Spleen (tissue), 11 donors: ENCODE measurements around the gene MCM3. TPM values are rescaled to one million over a fixed set of nuclear protein-coding genes. Genes with fewer than 3 reads are reported as not detected.
A peak's percentile ranks its signal among the peaks of the same experiment; 100 is the strongest.

ENCODE experiments used
- DNase-seq: peaks from one replicate; pipeline ENCODE4 v3.0.0-alpha.2; 2020
- H3K27ac ChIP-seq, 8 donors: fragments of 200-600 bp; sonication (generic) in 7 of 8; 1 replicate in 4 of 8; 2 replicates in 4 of 8; pipeline versions ENCODE4 v1.5.0 to v1.8.0; 2016 to 2021; ENCODE audit warnings: inconsistent platforms in 4 of 8, mild to moderate bottlenecking in 4 of 8, moderate library complexity in 1 of 8
- H3K27me3 ChIP-seq, 7 donors: fragments of 200-600 bp; sonication (generic) in 6 of 7; replicated peaks in 1 of 7; 1 replicate in 4 of 7; 2 replicates in 3 of 7; pipeline versions ENCODE4 v1.5.0 to v1.8.0; 2016 to 2021; ENCODE audit warnings: inconsistent platforms in 3 of 7, mild to moderate bottlenecking in 1 of 7
- H3K36me3 ChIP-seq, 6 donors: fragments of 200-600 bp; sonication (generic) in 5 of 6; 1 replicate in 4 of 6; 2 replicates in 2 of 6; pipeline versions ENCODE4 v1.5.0 to v1.8.0; 2016 to 2021; ENCODE audit warnings: inconsistent platforms in 2 of 6
- H3K4me1 ChIP-seq, 6 donors: fragments of 200-600 bp; sonication (generic) in 5 of 6; 1 replicate in 3 of 6; 2 replicates in 3 of 6; pipeline versions ENCODE4 v1.5.0 to v1.8.0; 2016 to 2021; ENCODE audit warnings: inconsistent platforms in 3 of 6
- H3K4me3 ChIP-seq, 8 donors: fragments of 200-600 bp; sonication (generic) in 7 of 8; 1 replicate in 4 of 8; 2 replicates in 4 of 8; pipeline versions ENCODE4 v1.5.0 to v1.8.0; 2016 to 2021; ENCODE audit warnings: inconsistent platforms in 4 of 8, mild to moderate bottlenecking in 4 of 8, moderate library complexity in 2 of 8
- H3K9me3 ChIP-seq, 8 donors: fragments of 200-600 bp; sonication (generic) in 7 of 8; 1 replicate in 4 of 8; 2 replicates in 4 of 8; pipeline versions ENCODE4 v1.5.0 to v1.8.0; 2016 to 2021; ENCODE audit warnings: inconsistent platforms in 4 of 8
- POLR2A ChIP-seq, 3 donors: fragments of 450-650 bp; IDR thresholded peaks; one replicate each; pipeline ENCODE4 v1.5.1; 2017; ENCODE audit warnings: antibody characterized with exemption in 3 of 3, mild to moderate bottlenecking in 1 of 3
- POLR2AphosphoS5 ChIP-seq, 3 donors: sonication (generic); formaldehyde crosslinking; IDR thresholded peaks; one replicate each; pipeline ENCODE4 v1.5.1; 2017; ENCODE audit warnings: antibody characterized with exemption in 3 of 3
- WGBS, 5 donors: extraction: QIAGEN DNeasy Blood & Tissue Kit in 3 of 5; methylation state at CpG; one replicate each; pipeline versions ENCODE4 v1.1.5 to v1.1.7; 2013 to 2018; 5-methylcytosine and 5-hydroxymethylcytosine counted together
- intact Hi-C: fragments of 100-400 bp; cut with DNase I; formaldehyde crosslinking; loops from one replicate; pipeline ENCODE4 v1.15.0; 2023; ENCODE audit warnings: low total_unique reads
- polyA plus RNA-seq, 3 donors: library from polyadenylated mRNA; stranded (reverse); fragments of 200-250 nt; gene quantifications; one replicate each; pipeline ENCODE4 v1.2.1, GENCODE V29; 2013
- total RNA-seq, 7 donors: library from RNA; depleted of rRNA in 3 of 7; stranded (reverse); fragments of >200 nt in 3 of 7; fragmentation: NEBNext Ultra II Directional in 4 of 7; extraction: Animal tissue kit (Norgen Biotek cat#: 25700) in 4 of 7; gene quantifications; one replicate each; pipeline versions ENCODE4 v1.1.0 to v1.2.1, GENCODE V29; 2016 to 2021
- TF ChIP-seq, protein P1 (sequence below), 11 experiments: fragments of 200-600 bp in 7 of 11; fragments of 450-650 bp in 4 of 11; sonication (generic) in 4 of 11; IDR thresholded peaks in 8 of 11; conservative IDR thresholded peaks in 3 of 11; 1 replicate in 7 of 11; 2 replicates in 4 of 11; pipeline versions ENCODE4 v1.4.0 to v1.8.0; 2016 to 2021; ENCODE audit warnings: antibody characterized with exemption in 11 of 11, inconsistent platforms in 4 of 11, mild to moderate bottlenecking in 1 of 11
- donor health status: healthy with polysubstance abuse.
- donor health status: DM: no; HTN: no; CAD: no; lungs with moderate emphysema.
- donor health status: DM: no; HTN: no; CAD: no.
- donor health status: Bipolar disorder and iron deficiency.
- donor health status: healthy.
- donor health status: DM: no; HTN: no; CAD: no.
- donor health status: DM: yes; HTN: yes; CAD: no.

Gene MCM3
- total and polyA plus RNA-seq, 10 donors, result 21.1 to 48.6 (median 36.4) TPM

DNA sequence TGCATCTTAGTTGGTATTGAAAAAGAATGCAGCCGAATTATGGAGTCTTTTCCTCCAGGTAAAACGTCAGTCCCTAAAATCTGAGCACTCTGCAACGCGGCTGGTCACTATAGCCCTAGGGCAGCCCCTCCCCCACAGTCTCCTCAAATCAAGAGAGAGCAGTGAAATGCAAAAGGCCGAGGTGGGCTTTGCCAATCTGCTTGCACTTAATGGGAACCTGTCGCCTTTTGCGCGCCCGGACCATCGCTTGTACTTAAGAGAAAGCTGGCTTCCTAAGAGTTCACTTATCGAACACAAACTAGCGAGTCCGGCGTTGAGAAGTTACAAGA, 447 bp downstream of the MCM3 start:
- TF ChIP-seq POLR2AphosphoS5 (IDR thresholded peaks at IDR 0.05) (no peak), POLR2A (IDR thresholded peaks at IDR 0.05) (no peak)
- TF ChIP-seq, protein P1, sequence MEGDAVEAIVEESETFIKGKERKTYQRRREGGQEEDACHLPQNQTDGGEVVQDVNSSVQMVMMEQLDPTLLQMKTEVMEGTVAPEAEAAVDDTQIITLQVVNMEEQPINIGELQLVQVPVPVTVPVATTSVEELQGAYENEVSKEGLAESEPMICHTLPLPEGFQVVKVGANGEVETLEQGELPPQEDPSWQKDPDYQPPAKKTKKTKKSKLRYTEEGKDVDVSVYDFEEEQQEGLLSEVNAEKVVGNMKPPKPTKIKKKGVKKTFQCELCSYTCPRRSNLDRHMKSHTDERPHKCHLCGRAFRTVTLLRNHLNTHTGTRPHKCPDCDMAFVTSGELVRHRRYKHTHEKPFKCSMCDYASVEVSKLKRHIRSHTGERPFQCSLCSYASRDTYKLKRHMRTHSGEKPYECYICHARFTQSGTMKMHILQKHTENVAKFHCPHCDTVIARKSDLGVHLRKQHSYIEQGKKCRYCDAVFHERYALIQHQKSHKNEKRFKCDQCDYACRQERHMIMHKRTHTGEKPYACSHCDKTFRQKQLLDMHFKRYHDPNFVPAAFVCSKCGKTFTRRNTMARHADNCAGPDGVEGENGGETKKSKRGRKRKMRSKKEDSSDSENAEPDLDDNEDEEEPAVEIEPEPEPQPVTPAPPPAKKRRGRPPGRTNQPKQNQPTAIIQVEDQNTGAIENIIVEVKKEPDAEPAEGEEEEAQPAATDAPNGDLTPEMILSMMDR (IDR thresholded peaks at IDR 0.05 in 8 of 11, conservative IDR thresholded peaks at IDR 0.05 in 3 of 11), result no peak
- Histone ChIP-seq H3K36me3 (peaks cover 0 to 40% (median 36%) of the 10 kb centered on the region in 6 donors), H3K4me1 (peaks cover 17 to 59% (median 34%) of the 10 kb centered on the region in 6 donors), H3K9me3 (no peaks in the 10 kb centered on the region), H3K4me3 (peak overlapping the region; percentile 61 to 95 (median 86)), H3K27me3 (no peaks in the 10 kb centered on the region), H3K27ac (peak overlapping the region in 7 of 8 donors; percentile 56 to 87 (median 78))
- no peak for DNase-seq
- intact Hi-C loops, result loop anchor here (5.0 to 10.0 kb wide), 2 partner anchors 113 to 381 kb away; no protein-coding TSS in a partner anchor
- WGBS, 5 donors, result 0 to 1% (median 1%) methylated on average over 13 to 14 of the region's 14 CpGs

DNA sequence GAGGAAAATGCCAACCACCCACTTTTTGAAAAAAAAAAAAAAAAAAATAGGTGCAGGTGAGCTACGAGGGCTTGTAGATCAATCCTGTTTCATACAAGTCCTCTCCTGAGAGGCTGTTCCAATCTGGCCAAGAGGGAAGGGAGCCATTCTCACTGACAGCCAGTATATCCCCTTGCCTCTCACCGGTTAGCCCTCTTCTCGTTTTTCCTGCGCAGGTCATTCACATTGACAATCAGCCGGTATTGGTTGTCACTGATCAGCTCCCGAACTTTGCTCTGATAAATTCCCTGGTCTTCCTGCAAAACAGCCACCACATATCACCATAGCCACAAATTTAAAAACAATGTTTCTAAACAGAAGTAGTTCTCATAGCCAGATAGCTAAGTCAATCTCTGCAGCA, 1.4 kb downstream of the MCM3 start:
- H3K36me3 ChIP-seq, result peaks cover 0 to 50% (median 44%) of the 10 kb centered on the region in 6 donors

DNA sequence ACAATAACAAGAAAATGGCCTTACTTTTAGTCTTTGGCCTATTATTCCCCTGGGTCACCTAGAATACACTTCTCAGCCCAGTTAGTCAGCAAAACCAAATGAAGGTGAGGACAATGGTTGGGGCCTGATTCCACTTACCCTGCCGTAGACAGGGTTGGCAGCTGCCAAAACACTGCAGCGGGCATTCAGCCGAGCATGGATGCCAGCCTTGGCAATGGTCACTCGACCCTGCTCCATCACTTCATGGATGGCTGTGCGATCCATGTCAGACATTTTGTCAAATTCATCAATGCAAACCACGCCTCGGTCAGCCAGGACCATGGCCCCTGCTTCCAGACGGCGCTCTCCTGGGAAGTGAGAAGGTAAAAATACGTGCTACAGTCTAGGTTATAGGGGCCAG, 8.4 kb downstream of the MCM3 start:
- DNase-seq, result no peak
- Histone ChIP-seq H3K27me3 (no peaks in the 10 kb centered on the region), H3K4me1 (peaks cover 0 to 14% (median 0%) of the 10 kb centered on the region in 6 donors), H3K9me3 (no peaks in the 10 kb centered on the region), H3K36me3 (peaks cover 0 to 100% (median 81%) of the 10 kb centered on the region in 6 donors), H3K27ac (no peak overlapping the region), H3K4me3 (no peak overlapping the region)
- TF ChIP-seq, protein P1 (IDR thresholded peaks at IDR 0.05 in 8 of 11, conservative IDR thresholded peaks at IDR 0.05 in 3 of 11), result no peak
- TF ChIP-seq POLR2AphosphoS5 (IDR thresholded peaks at IDR 0.05), result no peak
- no peak for TF ChIP-seq POLR2A (IDR thresholded peaks at IDR 0.05)
- 95 to 99% (median 97%) methylated on average over 10 of the region's 10 CpGs for WGBS, 5 donors
- intact Hi-C loops, result no loop called here

More for the DNA sequence above, 1.4 kb downstream of the MCM3 start:
- Histone ChIP-seq H3K4me3 (peak overlapping the region in 2 of 8 donors; percentile 82 to 85), H3K9me3 (no peaks in the 10 kb centered on the region), H3K27ac (no peak overlapping the region), H3K4me1 (peaks cover 17 to 59% (median 34%) of the 10 kb centered on the region in 6 donors), H3K27me3 (no peaks in the 10 kb centered on the region)
- DNase-seq, result no peak
- WGBS, 5 donors, result 62 to 77% (median 72%) methylated on average over 6 of the region's 6 CpGs
- intact Hi-C loops, result loop anchor here (5.0 to 10.0 kb wide), 2 partner anchors 114 to 382 kb away; no protein-coding TSS in a partner anchor
- TF ChIP-seq POLR2A (IDR thresholded peaks at IDR 0.05), result no peak
- TF ChIP-seq POLR2AphosphoS5 (IDR thresholded peaks at IDR 0.05), result no peak

DNA sequence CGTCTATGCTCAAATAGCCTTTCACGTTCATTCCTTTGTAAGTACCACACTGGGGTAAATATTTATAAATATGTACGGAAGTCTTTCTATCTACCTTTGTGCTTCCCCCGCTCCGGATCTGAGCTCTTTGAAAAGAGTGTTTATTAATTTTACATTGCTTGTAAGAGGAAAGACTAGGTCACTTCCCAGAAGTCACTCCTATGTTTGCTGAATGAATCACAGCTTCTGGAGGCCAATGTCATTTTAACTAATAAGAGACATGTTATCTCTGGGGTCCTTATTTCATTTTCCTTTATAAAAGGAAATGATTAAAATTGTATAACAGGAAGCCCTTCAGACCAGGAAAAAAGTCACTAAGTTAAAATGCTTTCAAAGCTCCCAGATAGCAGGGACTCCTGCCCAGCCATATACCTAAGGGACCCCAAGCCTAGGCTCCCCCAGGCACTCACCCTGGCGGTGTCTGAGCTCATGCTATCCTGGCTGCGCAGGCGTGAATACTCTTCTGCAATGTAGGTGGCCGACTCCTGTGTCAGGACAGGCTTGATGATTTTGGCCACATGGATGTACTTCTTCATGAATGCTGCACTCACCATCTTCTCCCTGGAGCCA, 12.6 kb downstream of the MCM3 start:
- no peak overlapping the region for H3K4me3 ChIP-seq
- peaks cover 3 to 100% (median 84%) of the 10 kb centered on the region in 6 donors for H3K36me3 ChIP-seq
- no peaks in the 10 kb centered on the region for H3K27me3 ChIP-seq
- H3K27ac ChIP-seq, result peak overlapping the region in 5 of 8 donors; percentile 36 to 53 (median 43)
- H3K4me1 ChIP-seq, result peaks cover 0 to 15% (median 0%) of the 10 kb centered on the region in 6 donors
- peak in 1 of 3 donors; percentile 16 for TF ChIP-seq POLR2AphosphoS5 (IDR thresholded peaks at IDR 0.05)
- TF ChIP-seq POLR2A (IDR thresholded peaks at IDR 0.05), result no peak
- TF ChIP-seq, protein P1 (IDR thresholded peaks at IDR 0.05 in 8 of 11, conservative IDR thresholded peaks at IDR 0.05 in 3 of 11), result no peak
- 71 to 92% (median 80%) methylated on average over 9 of the region's 9 CpGs for WGBS, 5 donors
- DNase-seq, result no peak
- H3K9me3 ChIP-seq, result no peaks in the 10 kb centered on the region
- intact Hi-C loops, result no loop called here
